CD4-positive, alpha-beta T cell treated with Interferon alpha-2 for 1 hour (primary cell): Measurements from ENCODE around the gene KDF1.
"Not testable (repeated sequence)": the region's sequence is repeated elsewhere in the genome, so short reads cannot be mapped to it uniquely, and the experiment has no call there.

Source experiments
- DNase-seq, 2 donors: peaks; one replicate each; pipeline ENCODE4 v3.0.0-alpha.2; 2020 to 2022

KDF1 gene

DNA sequence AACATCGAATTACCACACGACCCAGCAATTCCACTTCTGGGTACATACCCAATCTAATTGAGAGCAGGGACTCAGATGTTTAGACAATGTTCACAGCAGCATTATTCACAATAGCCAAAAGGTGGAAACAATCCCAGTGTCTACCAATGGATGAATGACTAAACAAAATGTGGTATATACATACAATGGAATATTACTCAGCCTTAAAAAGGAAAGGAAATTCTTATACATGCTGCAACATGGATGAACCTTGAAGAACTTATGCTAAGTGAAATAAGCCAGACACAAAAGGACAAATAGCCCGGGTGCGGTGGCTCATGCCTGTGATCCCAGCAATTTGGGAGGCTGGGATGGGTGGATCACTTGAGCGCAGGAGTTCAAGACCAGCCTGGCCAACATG is 6.9 kb downstream of the KDF1 start:
- DNase-seq: no peak

DNA sequence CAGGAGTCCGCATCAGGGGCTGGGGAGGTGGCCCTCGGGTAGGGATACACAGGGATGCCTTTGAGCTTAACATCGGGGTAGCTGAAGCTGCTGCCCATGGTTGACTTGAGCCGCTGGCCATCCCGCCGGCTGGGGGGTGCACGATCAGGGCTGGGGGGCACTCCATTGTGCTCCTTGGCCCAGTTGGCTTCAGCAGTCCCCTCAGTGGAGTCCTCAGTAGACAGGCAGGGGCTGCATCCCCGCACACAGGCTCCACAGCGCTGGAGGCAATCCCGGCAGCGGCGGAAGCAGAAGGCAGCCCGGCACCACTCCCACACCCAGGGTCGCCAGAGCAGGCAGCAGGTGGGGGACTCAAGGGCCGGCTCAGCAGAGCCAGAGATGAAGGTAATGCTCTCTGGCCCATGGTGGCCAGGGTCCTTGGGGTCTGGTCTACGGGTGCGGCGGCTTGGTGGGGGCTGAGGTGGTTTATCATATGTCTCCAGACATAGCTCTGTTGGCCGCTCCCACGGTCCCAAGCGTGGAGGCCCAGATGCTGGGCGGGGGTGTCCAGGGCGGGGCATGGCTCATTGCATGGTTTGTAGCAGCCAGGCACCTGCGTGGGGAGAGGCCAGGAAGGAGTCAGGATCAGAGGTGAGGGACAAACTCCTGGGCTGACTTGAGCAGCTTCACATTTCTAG is 8.3 kb downstream of the KDF1 start:
- no peak for DNase-seq

DNA sequence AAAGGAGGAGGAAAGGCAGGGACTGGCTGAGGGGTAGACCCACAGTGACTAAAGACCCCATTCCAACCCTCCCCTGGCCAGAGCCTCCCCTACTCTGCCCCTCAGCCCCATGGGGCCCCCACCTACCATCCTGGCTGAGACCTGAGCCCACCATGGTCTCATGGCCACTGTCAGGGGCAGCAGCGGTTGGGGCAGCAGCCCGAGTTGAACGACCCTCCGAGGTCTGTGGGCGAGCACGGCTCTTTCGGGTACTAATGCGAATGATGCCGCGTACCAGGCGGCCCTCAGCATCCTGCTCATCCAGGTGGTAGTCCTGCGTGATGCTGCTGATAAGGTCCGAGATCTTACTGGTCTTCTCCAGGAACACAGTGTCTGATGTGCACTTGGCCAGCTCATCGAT is 9.1 kb downstream of the KDF1 start:
- no peak for DNase-seq

DNA sequence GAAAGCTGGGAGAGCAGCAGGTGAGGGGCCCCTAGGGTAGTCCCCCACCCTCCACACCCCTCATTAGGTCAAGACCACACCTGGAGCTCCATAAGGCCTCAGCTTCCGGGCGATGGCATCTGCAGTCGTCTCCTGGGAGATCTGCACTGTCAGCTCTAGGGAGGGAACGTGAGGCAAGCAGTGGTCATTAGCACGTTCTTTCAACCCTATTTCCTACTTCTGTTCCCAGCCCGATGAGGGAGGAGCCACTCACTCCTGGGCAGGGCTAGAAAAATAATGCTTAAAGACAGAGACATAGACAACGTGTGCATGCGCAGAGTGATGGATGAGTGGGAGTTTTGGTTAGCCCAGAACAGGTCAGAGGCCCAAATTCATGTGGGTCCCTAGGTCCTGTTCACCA is 9.7 kb downstream of the KDF1 start:
- DNase-seq: no peak

DNA sequence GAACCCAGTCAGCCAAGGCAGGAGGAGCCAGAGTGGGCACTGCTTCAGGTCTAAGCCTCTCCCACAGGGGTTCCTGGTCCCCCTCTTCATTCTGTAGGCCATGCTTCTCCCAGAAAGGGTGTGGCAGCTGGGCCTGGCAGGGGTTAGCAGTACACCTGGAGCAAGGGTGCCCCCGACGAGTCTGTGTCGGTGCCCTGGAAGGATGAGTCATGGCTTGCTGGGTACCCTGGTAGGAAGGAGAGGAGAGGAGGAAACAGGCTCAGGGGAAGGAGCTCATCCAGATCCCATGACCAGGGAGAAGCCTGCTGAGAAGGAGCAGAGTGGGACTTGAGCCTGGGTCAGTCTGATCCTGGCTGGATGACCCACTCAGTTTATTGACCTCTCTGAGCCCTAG is 10.3 kb downstream of the KDF1 start:
- no peak for DNase-seq

DNA sequence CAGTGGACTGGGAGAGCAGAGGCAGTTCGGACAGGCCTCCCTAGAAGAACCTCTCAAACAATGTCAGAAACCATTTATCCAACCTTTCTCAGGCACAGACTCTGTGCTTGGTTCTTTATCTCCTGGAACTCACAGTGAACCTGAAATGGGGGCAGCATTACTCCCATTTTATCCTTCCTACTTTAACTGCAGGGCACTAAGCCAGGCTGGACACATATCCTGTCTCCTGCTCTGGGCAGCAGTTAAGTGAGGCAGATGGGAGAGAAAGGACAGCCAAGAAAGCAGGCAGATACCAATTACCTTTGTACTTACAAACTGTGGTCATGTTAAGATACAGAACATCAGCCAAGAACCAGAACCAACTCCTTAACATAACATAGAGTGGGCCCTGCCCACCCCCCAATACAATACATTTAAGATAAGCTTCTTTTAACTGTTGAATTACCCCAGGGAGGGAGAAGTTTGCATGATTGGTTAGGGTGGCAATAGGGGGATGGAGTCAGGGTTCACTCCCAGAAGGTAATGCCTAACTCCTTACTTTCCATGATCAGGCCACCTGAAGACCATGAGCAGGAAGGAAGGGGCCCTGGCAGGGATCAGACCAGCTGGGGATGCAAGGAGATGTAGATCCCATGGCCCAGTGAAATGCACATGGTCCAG is 10.9 kb downstream of the KDF1 start:
- no peak for DNase-seq

DNA sequence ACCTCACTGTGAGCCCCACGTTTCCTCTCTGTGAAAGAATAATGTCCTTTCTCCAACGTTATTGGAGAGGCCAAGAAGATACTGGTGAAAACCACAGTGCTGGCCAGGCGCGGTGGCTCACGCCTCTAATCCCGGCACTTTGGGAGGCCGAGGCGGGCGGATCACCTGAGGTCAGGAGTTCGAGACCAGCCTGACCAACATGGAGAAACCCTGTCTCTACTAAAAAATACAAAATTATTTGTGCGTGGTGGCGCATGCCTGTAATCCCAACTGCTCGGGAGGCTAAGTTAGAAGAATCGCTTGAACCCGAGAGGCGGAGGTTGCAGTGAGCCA is 11.6 kb downstream of the KDF1 start:
- DNase-seq: not testable (repeated sequence)

DNA sequence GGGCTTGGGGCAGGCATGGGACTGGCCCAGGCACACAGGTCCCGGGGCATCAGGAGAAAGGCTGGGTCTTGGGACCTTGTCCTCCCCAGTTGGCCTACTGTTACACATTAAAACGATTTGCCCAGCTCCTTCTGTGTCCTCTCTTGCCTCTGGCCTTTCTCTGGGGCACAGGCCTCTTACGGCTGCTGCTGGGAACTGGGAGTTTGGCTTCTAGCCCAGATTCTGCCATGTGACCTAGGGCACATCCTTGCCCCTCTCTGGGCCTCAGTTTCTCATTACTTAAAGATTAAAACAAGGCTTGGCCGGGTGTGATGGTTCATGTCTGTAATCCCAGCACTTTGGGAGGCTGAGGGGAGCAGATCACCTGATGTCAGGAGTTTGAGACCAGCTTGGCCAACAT is 14.0 kb downstream of the KDF1 start:
- no peak for DNase-seq

DNA sequence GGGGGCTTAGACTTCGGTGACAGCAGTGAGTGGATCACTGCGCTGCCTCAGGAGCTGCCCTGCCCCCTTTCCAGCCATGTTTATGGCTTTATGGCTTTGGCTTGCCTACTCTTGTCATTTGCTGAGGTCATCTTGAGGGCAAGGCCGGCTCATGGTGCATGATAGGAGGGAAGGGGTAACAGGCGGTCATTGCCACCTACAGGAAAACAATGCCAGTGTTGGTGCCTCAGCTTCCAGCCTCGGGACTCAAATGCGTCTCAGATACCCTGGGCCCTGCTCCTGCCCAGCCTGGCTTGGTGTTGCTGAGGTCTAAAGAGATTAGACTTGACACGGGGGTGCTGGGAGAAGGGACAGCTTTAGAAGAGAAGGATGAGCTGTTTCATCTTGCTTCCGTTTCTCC is 14.5 kb downstream of the KDF1 start:
- no peak for DNase-seq

DNA sequence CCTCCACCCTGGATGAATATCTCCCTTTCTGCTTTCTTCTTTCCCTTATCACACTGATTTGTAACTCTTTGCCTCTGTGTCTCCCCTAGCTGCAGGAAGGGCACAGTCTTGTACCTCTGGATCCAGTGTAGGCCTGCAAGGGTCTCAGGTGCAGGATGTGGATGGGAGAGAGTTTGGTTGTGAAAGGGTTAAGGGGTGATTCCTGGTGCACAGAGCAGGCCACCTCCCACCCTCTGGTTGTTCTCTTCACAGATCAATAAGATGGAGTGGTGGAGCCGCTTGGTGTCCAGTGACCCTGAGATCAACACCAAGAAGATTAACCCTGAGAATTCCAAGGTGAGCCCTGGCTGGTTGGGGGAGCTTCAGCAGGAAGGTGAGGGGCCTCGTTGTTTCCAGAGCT is 15.1 kb downstream of the KDF1 start:
- DNase-seq: no peak

DNA sequence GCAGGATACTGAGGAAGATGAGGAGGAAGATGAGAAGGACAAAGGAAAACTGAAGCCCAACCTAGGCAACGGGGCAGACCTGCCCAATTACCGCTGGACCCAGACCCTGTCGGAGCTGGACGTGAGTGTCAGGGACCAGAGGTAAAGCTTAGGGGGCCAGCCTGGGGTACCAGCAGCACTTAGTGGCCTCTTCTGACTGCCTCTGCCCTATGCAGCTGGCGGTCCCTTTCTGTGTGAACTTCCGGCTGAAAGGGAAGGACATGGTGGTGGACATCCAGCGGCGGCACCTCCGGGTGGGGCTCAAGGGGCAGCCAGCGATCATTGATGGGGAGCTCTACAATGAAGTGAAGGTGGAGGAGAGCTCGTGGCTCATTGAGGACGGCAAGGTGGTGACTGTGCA is 17.6 kb downstream of the KDF1 start:
- DNase-seq: no peak

DNA sequence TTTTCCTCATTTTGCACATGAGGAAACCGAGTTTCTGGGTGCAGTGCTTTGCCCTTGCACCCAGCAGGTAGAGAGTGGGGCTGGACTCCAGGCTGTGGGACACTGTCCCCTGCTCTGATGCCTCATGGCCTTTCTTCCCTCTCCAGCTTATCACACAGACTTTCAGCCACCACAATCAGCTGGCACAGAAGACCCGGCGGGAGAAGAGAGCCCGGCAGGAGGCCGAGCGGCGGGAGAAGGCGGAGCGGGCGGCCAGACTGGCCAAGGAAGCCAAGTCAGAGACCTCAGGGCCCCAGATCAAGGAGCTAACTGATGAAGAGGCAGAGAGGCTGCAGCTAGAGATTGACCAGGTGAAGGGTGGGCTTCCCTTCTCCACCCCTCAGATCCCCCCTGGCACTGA is 19.0 kb downstream of the KDF1 start:
- no peak for DNase-seq

DNA sequence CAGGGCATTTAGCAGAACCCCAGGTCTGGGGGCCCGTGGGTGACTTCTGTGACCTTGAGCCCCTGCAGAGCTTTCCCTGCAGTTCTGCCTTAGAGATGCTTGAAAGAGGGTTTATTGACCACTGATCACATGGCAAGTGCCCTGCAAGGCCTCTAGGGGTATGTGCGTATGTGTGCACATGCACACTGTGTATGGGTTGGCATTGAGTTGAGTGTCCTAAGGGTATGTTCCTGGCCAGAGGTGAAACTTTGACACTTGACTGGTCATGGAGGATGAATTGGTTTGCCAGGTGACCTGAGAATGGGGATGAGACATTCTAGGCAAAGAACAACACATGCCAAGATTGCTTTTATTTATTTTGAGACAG is 21.6 kb downstream of the KDF1 start:
- DNase-seq: no peak

DNA sequence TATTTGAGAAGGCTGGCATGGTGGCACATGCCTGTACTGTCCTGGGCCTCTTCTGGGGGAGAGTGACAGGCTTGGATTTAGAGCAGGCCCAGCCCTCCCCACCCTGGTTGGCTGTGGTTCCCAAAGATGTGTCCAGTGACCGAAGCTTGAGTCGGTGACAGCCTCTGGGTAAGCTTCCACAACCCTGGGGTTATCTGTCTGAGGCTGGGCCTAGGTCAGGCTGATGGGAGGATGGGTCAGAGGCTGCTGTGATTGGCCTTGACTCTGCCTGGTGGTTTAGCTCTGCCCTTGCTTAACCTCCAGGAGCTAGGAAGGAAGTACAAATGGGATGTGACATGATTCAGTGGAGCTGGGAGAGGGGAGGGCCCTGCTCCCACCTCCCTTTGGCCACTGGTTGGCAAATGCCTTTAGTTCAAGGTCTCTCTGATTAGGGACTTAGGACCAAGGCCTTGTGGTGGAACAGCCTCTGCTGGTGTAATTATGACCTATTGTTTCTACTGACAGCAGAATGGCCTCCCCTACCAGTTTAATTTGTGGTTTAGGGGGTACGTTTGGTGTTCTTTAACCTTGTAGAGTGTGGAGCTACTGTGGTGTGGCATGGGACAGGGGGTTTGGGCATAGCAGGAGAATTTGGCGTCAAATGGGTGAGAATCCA is 22.1 kb downstream of the KDF1 start:
- DNase-seq: no peak

DNA sequence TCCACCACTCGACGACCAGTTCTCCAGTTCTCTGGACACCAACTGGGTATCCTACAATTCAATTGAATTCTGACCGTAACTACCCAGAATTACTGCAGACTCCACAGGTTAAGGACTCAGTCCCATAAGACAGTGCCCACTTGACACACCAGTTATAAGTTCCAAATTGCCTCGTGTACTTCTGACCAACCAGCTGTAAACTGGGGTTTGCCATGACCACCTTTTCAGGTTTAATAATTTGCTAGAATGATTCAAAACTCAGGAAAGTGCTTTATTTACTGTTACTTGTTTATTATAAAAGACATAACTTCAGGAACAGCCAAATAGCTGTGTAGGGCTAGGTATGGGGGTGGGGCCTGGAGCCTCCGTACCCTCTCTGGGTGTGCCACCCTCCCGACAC is 23.4 kb downstream of the KDF1 start:
- DNase-seq: no peak

DNA sequence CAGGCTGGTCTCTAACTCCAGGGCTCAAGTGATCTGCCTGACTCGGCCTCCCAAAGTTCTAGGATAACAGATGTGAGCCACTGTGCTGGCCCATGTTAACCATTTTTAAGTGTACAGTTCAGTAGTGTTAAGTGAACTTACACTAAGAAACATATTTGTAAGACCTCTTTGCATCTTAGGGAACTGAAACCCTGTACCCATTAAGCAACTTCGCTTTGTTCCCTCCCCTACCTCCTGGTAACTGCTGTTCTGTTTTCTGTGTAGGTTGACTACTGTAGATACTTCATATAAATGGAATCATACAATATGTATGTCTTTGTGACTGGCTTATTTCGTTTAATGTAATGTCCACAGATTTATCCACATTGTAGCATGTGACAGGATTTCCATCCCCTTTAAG is 27.7 kb downstream of the KDF1 start:
- peak in 1 of 2 donors; percentile 9 for DNase-seq

DNA sequence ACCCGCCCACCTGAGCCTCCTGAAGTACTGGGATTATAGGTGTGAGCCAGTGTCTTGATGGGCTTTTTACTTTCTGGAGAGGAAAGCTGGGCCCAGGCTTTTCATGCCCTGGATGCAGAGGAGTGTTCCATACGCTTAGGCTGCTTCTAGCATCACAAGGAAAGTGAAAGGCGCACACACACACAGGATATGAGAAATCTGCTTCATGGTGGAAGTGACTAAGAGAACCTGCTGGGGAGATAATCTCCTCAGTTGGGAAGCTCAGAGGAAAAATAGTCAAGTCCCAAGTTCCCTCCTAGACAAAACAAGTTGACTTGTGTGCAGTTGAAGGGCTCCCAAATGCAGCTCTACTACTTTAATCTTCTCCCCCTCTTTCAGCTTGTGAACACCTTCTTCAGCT is 36.6 kb downstream of the KDF1 start:
- no peak for DNase-seq

DNA sequence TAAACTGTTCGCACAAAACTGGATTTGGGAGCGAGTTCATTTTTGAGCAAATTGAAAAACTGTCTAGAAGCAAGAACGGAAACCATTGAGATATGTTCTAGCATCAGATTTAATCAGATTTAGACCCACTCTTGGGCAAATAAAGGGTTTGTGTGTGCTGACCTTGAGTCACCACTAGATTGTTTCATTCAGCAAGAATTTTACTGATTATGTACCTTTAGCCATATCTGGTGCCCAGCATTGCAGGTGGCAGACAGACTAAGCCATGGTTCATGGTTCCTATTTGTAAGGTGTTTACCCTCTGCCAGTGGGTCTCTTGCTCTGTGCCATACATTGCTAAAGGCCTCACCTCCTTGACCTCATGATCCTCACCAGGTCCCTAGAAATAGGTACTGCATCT is 37.4 kb downstream of the KDF1 start:
- no peak for DNase-seq

DNA sequence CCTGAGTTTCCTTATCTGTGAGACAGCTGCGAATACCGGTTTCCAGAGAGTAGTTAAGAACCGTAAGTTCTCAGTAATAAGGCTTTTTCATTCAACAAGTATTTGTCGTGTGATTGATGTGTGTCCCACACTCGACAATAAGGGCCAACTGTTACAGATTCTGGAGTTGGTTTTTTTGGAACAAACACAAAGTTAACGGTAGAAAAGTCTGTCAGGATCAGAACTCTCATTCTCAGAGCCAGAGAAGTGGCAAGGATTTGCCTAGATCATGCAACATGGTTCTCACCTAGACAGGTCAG is 37.9 kb downstream of the KDF1 start:
- no peak for DNase-seq

DNA sequence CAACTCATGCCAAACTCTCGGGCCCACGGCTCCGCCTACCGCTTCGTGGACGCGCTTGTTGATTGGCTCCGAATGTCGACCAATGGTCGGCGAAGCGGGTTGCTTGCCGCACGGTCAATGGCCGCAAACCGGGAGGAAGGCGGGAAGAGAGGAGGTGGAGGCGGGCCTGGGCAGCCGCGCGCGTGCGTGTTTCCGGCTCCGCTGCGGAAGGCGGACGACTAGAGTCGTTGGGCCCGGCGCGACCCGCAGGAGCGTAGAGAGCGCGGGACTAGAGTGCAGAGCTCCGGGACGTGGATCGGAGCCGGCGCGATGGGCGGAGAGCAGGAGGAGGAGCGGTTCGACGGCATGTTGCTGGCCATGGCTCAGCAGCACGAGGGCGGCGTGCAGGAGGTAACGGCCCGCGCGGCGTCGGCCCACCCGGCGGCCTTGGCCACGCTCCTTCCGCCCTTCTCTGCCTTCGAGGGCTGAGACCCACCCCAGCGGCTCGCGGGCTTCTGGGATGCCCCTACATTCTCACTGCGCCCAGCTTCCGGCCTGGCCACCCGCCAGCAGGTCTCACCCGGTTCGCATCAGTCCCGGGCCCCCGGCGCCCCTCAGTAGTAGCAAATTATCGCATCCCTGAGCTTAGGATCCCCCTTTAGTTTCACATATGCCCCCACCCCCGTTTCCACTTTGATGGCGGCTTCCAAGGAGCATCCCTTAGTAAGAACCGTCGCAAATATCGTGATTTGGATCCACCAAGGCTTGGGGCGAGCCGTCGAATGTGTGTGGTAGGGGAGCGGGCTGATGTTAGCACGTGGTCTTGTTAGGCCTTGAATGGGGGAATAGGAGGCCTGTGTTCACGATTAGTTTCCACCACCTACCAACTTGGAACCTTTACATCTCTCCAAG is 38.5 kb downstream of the KDF1 start, which contains the start of gene NUDC:
Gene NUDC, plus strand, starts transcription at position 204 of the 891 bp plus-strand sequence. Its CDS starts 106 bp downstream, at position 310.
- peak; percentile 95 to 96 for DNase-seq

DNA sequence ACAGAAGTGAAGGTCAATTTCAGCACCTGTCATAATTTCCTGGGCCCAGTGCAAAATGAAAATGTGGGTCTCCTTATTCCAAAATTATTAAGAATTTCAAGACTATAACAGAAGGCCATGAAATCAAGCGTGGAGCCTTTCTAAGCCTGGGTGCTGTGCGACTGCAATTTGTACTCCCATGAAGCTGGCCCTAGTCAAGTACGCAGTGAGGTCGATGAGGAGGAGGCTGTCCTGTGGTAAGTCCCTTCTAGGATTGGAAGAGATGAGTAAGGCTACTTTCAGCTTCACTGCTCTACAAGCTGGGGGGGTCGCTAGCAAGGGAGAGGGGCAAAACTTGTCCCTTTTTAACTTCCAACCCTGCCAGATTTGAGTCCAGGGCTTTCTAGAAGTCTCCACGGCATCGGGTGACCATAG is 39.1 kb downstream of the KDF1 start:
- no peak for DNase-seq

DNA sequence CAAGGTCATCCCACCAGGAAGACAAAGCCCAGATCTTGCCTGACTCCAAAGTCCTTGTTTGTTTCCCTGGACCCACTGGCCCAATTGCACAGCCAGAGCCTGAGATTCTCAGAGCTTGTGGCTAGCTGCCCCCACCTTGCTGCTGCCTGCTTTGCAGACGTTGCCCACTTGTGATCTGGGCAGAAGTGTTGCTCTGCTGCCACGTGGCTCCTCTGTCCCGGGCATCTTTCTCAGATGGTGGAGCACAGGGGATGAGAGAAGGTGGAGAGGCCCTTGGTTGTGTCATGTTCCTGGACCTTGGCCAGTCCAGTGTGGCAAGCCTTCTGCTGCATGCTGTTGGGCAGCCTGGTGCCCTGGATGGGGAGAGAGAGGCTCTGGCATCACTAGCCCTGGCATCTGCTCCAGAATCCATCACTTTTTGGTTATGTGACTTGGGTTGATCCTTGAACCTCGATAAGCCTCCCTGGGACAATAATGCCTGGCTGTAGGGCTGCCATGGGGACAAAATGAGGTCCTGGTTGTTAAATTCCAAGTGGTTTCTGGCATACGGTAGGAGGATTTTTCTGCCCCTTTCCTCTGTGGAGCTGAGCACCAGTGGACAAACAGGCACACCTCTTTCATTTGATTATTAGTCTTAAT is 44.9 kb downstream of the KDF1 start:
- no peak for DNase-seq
